ENCODE results near the gene TINAG.

DNA sequence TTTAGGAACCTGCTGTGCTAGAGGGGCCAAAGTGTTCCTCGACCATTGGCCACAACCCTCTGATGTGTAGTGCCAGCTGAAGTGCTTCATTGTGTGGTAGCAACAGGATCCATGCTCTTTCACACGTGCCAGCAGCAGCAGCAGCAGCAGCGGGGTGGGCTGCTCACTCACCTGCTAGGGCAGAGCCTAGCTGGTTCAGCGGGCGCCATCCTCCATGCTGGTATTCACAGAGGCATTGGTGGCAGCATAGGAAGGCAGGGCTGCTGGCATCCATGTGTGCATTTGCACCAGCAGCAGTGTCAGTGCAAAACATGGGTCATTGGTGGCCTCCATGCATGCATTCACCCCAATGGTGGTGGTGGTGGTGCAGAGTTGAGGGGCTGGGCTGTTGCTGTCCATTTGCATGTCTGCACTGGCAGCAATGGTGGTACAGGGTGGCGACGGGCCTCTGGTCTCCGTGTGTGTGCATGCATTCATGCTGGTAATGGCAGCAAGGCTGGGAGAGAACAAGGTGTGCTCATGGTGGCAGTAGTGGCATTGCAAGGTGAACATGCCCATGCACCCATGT lies 13.2 kb upstream of the TINAG start:
- TF ChIP-seq CTCF (conservative IDR thresholded peaks at IDR 0.05 in 1 of 2, IDR thresholded peaks at IDR 0.05 in 1 of 2; ENCODE audit: low read depth in 1 of 2, low read length in 2 of 2) (no peak), EZH2 (IDR thresholded peaks at IDR 0.05; ENCODE audit: low read length, missing control alignments) (no peak)
